ENCODE results near the gene SLC16A3. TPM values are rescaled to one million over a fixed set of nuclear protein-coding genes. Genes with fewer than 3 reads are reported as not detected.

Gene SLC16A3
- total RNA-seq, 4 donors from 2014 or later, result 10.5 to 36.0 (median 21.4) TPM

DNA sequence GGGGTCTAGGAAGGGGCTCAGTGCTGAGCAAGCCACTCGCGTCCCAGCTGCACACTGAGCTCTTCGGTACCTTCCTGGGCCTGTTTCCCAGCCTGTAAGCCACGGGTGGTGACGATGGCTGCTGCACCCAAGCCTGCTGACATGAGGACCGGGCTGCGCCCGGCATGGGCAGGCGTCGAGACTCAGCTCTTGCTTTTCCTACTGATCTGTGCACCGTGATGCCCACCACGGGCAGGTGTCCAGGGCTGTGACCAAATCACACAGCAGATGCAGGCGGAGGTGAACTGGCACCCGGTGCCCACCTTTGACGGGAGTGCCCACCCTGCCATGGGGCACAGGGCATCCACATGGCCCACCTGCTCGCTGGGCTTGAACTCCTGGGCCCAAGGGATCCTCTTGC, 34.1 kb upstream of the SLC16A3 start:
- H3K36me3 ChIP-seq, result peaks cover 0 to 95% (median 3%) of the 10 kb centered on the region in 3 donors
- H3K4me1 ChIP-seq, result no peaks in the 10 kb centered on the region
- H3K27me3 ChIP-seq, result no peaks in the 10 kb centered on the region
- no peak overlapping the region for H3K27ac ChIP-seq
- WGBS, 2 donors, result 92 to 98% methylated on average over 12 to 14 of the region's 16 CpGs
- no peaks in the 10 kb centered on the region for H3K9me3 ChIP-seq
- DNase-seq (ENCODE audit: low spot score in 2 of 2), result no peak
- no peak overlapping the region for H3K4me3 ChIP-seq
- TF ChIP-seq EP300 (IDR thresholded peaks at IDR 0.05), result no peak
- TF ChIP-seq, protein P1, sequence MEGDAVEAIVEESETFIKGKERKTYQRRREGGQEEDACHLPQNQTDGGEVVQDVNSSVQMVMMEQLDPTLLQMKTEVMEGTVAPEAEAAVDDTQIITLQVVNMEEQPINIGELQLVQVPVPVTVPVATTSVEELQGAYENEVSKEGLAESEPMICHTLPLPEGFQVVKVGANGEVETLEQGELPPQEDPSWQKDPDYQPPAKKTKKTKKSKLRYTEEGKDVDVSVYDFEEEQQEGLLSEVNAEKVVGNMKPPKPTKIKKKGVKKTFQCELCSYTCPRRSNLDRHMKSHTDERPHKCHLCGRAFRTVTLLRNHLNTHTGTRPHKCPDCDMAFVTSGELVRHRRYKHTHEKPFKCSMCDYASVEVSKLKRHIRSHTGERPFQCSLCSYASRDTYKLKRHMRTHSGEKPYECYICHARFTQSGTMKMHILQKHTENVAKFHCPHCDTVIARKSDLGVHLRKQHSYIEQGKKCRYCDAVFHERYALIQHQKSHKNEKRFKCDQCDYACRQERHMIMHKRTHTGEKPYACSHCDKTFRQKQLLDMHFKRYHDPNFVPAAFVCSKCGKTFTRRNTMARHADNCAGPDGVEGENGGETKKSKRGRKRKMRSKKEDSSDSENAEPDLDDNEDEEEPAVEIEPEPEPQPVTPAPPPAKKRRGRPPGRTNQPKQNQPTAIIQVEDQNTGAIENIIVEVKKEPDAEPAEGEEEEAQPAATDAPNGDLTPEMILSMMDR (IDR thresholded peaks at IDR 0.05), result no peak
- TF ChIP-seq POLR2A (IDR thresholded peaks at IDR 0.05), result no peak

DNA sequence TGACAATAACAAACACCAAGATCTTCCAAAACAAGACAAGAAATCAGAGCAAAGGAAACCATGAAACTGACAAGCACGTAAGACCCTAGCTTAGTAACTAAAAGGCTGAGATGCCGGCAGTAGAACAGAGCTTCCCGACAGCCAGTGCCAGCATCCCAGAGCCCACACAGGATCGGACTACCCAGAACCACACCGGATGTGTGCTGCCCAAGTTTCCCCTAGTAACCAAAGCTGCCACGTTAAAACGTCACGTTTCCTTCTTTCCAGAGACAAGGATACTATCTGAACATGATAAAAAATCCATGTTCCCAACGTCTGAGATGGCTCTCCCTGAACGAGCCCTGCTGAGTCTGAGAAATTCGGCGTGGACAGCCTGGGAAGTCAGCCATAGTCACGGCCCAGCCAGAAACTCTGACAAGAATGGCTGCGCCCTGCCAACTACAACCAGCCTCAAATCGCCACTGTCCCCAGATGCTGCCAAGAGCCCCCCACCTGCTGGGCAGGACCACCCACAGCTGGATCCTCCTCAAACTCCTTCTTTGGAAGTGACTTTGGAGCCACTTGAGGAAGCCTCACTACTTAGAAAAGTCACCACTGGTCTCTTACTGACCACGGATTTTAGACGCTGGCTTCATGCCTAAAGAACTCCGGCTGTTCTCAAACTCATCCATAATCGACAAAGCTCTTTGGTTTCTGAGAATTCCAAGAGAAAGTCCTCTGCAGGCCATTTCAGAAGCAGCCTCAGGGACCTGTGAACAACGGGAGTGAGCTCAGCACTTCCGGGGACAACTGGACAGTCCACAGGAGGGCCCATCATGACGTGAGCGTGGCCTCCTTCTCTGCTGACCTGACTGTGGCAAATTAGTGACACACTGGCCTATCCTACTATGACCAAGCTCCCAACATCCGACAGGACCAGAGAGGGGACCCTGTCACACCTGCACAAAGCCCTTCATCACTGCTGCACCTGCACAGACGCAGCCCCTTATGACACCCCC, 32.9 kb upstream of the SLC16A3 start:
- Histone ChIP-seq H3K27me3 (no peaks in the 10 kb centered on the region), H3K36me3 (peaks cover 0 to 95% (median 3%) of the 10 kb centered on the region in 3 donors), H3K9me3 (no peaks in the 10 kb centered on the region), H3K27ac (no peak overlapping the region), H3K4me3 (no peak overlapping the region), H3K4me1 (no peaks in the 10 kb centered on the region)
- TF ChIP-seq, protein P1 (IDR thresholded peaks at IDR 0.05), result no peak
- TF ChIP-seq POLR2A (IDR thresholded peaks at IDR 0.05) (no peak), EP300 (IDR thresholded peaks at IDR 0.05) (no peak)
- DNase-seq (ENCODE audit: low spot score in 2 of 2), result no peak
- 85 to 87% methylated on average over 24 to 25 of the region's 25 CpGs for WGBS, 2 donors

DNA sequence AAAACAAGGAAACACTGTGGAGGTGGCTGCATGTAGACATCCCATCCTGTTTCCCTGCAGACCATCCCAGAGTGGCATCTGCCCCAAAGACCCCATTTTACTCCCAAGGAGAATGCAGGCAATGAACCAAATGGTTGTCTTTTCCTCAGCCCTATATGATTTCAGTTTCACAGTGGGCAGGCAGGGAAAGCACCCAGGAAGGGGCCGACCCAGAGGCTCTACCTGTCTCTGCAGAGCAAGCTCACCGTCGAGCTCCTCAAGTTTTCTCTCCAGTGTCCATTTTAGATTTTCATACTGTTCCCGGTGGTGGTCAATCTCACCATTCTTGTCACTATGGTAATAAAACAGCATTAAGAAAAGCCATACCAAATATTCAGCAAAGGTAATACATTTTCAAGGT, 30.8 kb upstream of the SLC16A3 start:
- WGBS, 2 donors, result 95 to 97% methylated on average over 4 of the region's 4 CpGs
- no peaks in the 10 kb centered on the region for H3K27me3 ChIP-seq
- no peak for TF ChIP-seq POLR2A (IDR thresholded peaks at IDR 0.05)
- no peak for TF ChIP-seq EP300 (IDR thresholded peaks at IDR 0.05)
- TF ChIP-seq, protein P1 (IDR thresholded peaks at IDR 0.05), result no peak
- DNase-seq (ENCODE audit: low spot score in 2 of 2), result no peak
- no peak overlapping the region for H3K27ac ChIP-seq
- H3K4me1 ChIP-seq, result no peaks in the 10 kb centered on the region
- peaks cover 0 to 80% (median 3%) of the 10 kb centered on the region in 3 donors for H3K36me3 ChIP-seq
- H3K4me3 ChIP-seq, result no peak overlapping the region
- H3K9me3 ChIP-seq, result no peaks in the 10 kb centered on the region

DNA sequence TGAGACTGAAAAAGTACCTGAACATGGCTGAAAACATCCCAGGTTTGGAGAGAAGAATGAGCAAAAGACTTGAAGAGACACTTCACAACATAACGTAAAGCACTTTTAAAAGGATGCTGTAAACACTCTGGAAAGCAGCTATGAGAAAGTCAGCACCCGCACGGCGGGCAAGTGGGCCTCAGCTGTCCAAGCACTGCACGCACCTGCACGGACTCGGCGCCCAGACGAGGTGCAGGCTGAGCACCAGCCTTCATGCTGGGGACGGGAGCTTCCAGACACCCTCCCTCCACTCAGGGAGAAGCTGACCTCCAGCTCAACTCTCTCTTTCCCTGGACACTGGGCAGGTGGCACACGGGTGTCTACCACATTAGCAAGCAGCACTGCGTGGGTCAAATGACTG, 29.3 kb upstream of the SLC16A3 start:
- DNase-seq (ENCODE audit: low spot score in 2 of 2), result no peak
- 91 to 92% methylated on average over 12 of the region's 12 CpGs for WGBS, 2 donors
- Histone ChIP-seq H3K4me3 (no peak overlapping the region), H3K36me3 (peaks cover 0 to 66% (median 3%) of the 10 kb centered on the region in 3 donors), H3K27ac (no peak overlapping the region), H3K4me1 (no peaks in the 10 kb centered on the region), H3K27me3 (no peaks in the 10 kb centered on the region), H3K9me3 (no peaks in the 10 kb centered on the region)
- no peak for TF ChIP-seq POLR2A (IDR thresholded peaks at IDR 0.05)
- TF ChIP-seq, protein P1 (IDR thresholded peaks at IDR 0.05), result no peak
- TF ChIP-seq EP300 (IDR thresholded peaks at IDR 0.05), result no peak

DNA sequence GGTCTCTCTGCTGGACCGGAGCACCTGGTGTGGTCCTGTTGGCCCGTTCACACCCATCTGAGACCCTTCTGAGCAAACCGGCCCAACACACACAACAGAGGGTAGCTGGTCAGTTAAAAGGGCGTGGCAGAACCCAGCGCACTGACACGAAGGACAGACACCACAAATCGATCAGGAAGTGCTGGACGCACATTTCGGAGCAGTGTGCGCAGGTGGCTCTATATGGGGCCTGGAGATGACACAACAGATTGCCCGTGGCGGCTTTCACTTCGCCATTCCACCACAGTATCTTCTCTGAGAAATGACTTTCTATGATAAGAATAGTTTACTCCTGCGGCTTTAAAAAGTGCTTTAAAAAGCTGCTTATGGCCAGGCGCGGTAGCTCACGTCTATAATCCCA, 28.7 kb upstream of the SLC16A3 start:
- WGBS, 2 donors, result 87 to 90% methylated on average over 16 to 17 of the region's 17 CpGs
- Histone ChIP-seq H3K4me3 (no peak overlapping the region), H3K27ac (no peak overlapping the region), H3K9me3 (no peaks in the 10 kb centered on the region), H3K27me3 (no peaks in the 10 kb centered on the region), H3K4me1 (peaks cover 0 to 5% (median 0%) of the 10 kb centered on the region in 4 donors), H3K36me3 (peaks cover 0 to 60% (median 0%) of the 10 kb centered on the region in 3 donors)
- DNase-seq (ENCODE audit: low spot score in 2 of 2), result no peak
- no peak for TF ChIP-seq POLR2A (IDR thresholded peaks at IDR 0.05)
- no peak for TF ChIP-seq EP300 (IDR thresholded peaks at IDR 0.05)
